K562 (cell line): Measurements from ENCODE around the gene COLEC12. TPM values are rescaled to one million over a fixed set of nuclear protein-coding genes. Genes with fewer than 3 reads are reported as not detected.

Experiments
- CEBPB ChIP-seq: fragments of 450-650 bp; IDR thresholded peaks from 2 replicates; pipeline ENCODE4 v1.6.1; 2016; ENCODE audit warnings: missing genetic modification characterization, missing compliant biosample characterization
- CHD1 ChIP-seq: fragments of 200-600 bp; sonication (generic); IDR thresholded peaks from one replicate; pipeline ENCODE4 v1.6.1; 2012; ENCODE audit warnings: mild to moderate bottlenecking, moderate library complexity, low read length, inconsistent platforms
- CREB3L1 ChIP-seq: fragments of 450-650 bp; IDR thresholded peaks from 2 replicates; pipeline ENCODE4 v1.6.1; 2014; ENCODE audit warnings: low read depth, mild to moderate bottlenecking, moderate library complexity, borderline replicate concordance
- HDGF ChIP-seq: fragments of 450-650 bp; IDR thresholded peaks from 2 replicates; pipeline ENCODE4 v1.6.1; 2016
- HMBOX1 ChIP-seq: sonication (generic); IDR thresholded peaks from 2 replicates; pipeline ENCODE4 v1.6.1; 2016
- L3MBTL2 ChIP-seq: fragments of 450-650 bp; IDR thresholded peaks from 2 replicates; pipeline ENCODE4 v1.6.1; 2016; ENCODE audit warnings: mild to moderate bottlenecking, moderate library complexity
- MAFF ChIP-seq: IDR thresholded peaks from 2 replicates; pipeline ENCODE4 v1.6.1; 2012; ENCODE audit warnings: low read length, improper control_type of control experiment
- MXI1 ChIP-seq: IDR thresholded peaks from 2 replicates; pipeline ENCODE4 v1.6.1; 2011; ENCODE audit warnings: low read depth, mild to moderate bottlenecking, improper control_type of control experiment, low read length
- POLR2G ChIP-seq: fragments of 200-400 bp; formaldehyde crosslinking; IDR thresholded peaks from 2 replicates; pipeline ENCODE4 v1.6.1; 2017; ENCODE audit warnings: low read depth, mild to moderate bottlenecking, antibody characterized with exemption, low read length, moderate library complexity
- RNF2 ChIP-seq: sonication (generic); IDR thresholded peaks from 2 replicates; pipeline ENCODE4 v1.6.1; 2016
- SIX5 ChIP-seq, 2 experiments: IDR thresholded peaks; 2 replicates each; pipeline ENCODE4 v1.6.1; 2011; ENCODE audit warnings: low read length in 2 of 2, borderline replicate concordance in 1 of 2, low read depth in 1 of 2, mild to moderate bottlenecking in 1 of 2, moderate library complexity in 1 of 2; ENCODE audit not compliant: insufficient read depth in 1 of 2
- SREBF1 ChIP-seq: fragments of 150-350 bp; IDR thresholded peaks from 2 replicates; pipeline ENCODE4 v1.6.1; 2014; ENCODE audit warnings: antibody characterized with exemption, low read depth, low read length, borderline replicate concordance
- TAF9B ChIP-seq: fragments of 450-650 bp; IDR thresholded peaks from 2 replicates; pipeline ENCODE4 v1.6.1; 2018; ENCODE audit warnings: mild to moderate bottlenecking; ENCODE audit not compliant: partially characterized antibody
- ZBTB12 ChIP-seq: fragments of 250-450 bp; sonication (Bioruptor Pico); IDR thresholded peaks from 2 replicates; pipeline ENCODE4 v1.4.0; 2020
- polyA plus RNA-seq, 8 experiments: library from polyadenylated mRNA; depleted of rRNA in 4 of 8; stranded (reverse) in 5 of 8; unstranded in 3 of 8; fragments of >200 nt; fragmentation: Nextera tagmentation in 2 of 8; fragmentation: Illumina TruSeq in 1 of 8; extraction: Ambion mirVana in 2 of 8; extraction: Trizol in 1 of 8; gene quantifications; 2 replicates each; pipeline versions ENCODE4 v1.2.1 to v1.2.3, GENCODE V29; 2011 to 2014; ENCODE audit warnings: inconsistent platforms in 1 of 8, missing spikeins in 1 of 8
- total RNA-seq, 7 experiments: library from RNA; depleted of rRNA in 6 of 7; stranded (reverse); fragments of >200 nt in 6 of 7; fragmentation: Illumina TruSeq in 2 of 7; extraction: Trizol in 2 of 7; gene quantifications; 2 replicates each; pipeline versions ENCODE4 v1.2.1 to v1.2.3, GENCODE V29; 2011 to 2021; ENCODE audit warnings: low replicate concordance in 1 of 7
- TF ChIP-seq, protein P1 (sequence below): fragments of 250-450 bp; sonication (Bioruptor Pico); IDR thresholded peaks from 2 replicates; pipeline ENCODE4 v1.4.0; 2020; ENCODE audit warnings: mild to moderate bottlenecking
- TF ChIP-seq, protein P2 (sequence below), 3 experiments: IDR thresholded peaks in 2 of 3; conservative IDR thresholded peaks in 1 of 3; 2 replicates each; pipeline ENCODE4 v1.5.1; 2011 to 2012; ENCODE audit warnings: low read length in 3 of 3, mild to moderate bottlenecking in 3 of 3, control low read depth in 2 of 3, improper control_type of control experiment in 1 of 3, inconsistent platforms in 1 of 3, low read depth in 1 of 3, mixed read lengths in 1 of 3, moderate library complexity in 1 of 3; ENCODE audit not compliant: insufficient read depth in 2 of 3
- TF ChIP-seq, protein P3 (sequence below): sonication (generic); formaldehyde crosslinking; IDR thresholded peaks from 2 replicates; pipeline ENCODE4 v1.9.0; 2022; ENCODE audit warnings: mild to moderate bottlenecking, missing genetic modification reagents

Gene COLEC12
- total and polyA plus RNA-seq, 9 of the 15 experiments (the other 6 are each of a cell fraction or from before 2014, with no cell fraction given) = 0.04 TPM; not detected in 8

DNA sequence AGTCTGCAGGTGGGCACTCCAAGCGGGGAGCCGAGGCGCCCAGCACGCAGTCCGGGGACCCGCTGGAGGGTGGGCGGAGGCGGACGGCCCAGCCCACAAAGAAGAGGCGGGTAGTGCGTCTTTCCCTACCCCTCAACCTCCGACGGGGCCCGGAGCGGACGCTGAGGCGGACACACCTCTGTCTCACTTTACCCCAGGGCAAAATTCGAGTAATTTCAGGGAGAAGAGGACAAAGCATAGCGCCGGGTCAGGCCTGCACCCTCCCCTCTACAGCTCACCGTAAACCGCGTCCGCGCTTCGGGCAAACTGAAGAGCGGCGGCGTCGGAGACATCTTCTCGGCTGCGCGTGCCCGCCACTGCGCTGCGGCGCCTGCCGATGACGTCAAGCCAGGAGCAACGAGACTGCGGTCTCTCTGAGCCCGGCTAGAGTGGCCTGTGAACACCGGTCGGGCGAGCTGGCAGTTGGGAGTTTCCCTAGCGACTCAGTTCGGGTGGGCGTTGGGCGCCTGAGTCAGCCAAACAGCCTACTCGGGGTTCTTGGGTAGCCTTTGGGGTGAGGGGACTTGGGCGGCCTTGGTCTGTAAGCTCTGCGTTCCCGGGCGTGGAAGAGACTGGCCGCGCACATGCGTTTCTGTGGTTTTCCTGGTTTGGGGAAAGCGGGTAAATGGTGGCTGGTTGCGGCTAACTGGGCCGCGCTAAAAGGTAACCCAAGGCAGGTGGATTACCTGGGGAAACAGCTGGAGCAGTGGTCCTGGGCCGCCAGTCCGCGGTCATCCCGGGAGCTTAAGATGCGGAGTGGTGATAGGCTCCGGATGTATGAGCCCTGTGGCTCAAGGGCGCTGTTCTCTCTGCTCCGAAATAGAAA, 232.6 kb downstream of the COLEC12 start, which contains the start of gene THOC1 (continued):
- TF ChIP-seq HMBOX1 (0 out of 2 replicates have a peak, but pooled peaks have one; percentile 29), CHD1 (peak; percentile 88), TAF9B (peak; percentile 94), ZBTB12 (CRISPR knock-in tag) (peak; percentile 98), CEBPB (tag) (no peak), SREBF1 (peak; percentile 13; the same call in 1 of the 2 replicates), SIX5 (IDR thresholded peaks at IDR 0.05; ENCODE audit: borderline replicate concordance in 1 of 2, insufficient read depth in 1 of 2, low read depth in 1 of 2, low read length in 2 of 2) (peak; percentile 30 to 50; a peak in 3 of 4 replicates), MXI1 (peak; percentile 65; the same call in 1 of the 2 replicates), CREB3L1 (peak; percentile 96), POLR2G (peak; percentile 100), L3MBTL2 (peak; percentile 89), RNF2 (peak; percentile 85), MAFF (no peak), HDGF (no peak)
- TF ChIP-seq, protein P1, sequence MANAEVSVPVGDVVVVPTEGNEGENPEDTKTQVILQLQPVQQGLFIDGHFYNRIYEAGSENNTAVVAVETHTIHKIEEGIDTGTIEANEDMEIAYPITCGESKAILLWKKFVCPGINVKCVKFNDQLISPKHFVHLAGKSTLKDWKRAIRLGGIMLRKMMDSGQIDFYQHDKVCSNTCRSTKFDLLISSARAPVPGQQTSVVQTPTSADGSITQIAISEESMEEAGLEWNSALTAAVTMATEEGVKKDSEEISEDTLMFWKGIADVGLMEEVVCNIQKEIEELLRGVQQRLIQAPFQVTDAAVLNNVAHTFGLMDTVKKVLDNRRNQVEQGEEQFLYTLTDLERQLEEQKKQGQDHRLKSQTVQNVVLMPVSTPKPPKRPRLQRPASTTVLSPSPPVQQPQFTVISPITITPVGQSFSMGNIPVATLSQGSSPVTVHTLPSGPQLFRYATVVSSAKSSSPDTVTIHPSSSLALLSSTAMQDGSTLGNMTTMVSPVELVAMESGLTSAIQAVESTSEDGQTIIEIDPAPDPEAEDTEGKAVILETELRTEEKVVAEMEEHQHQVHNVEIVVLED = peak; percentile 83
- TF ChIP-seq, protein P2, sequence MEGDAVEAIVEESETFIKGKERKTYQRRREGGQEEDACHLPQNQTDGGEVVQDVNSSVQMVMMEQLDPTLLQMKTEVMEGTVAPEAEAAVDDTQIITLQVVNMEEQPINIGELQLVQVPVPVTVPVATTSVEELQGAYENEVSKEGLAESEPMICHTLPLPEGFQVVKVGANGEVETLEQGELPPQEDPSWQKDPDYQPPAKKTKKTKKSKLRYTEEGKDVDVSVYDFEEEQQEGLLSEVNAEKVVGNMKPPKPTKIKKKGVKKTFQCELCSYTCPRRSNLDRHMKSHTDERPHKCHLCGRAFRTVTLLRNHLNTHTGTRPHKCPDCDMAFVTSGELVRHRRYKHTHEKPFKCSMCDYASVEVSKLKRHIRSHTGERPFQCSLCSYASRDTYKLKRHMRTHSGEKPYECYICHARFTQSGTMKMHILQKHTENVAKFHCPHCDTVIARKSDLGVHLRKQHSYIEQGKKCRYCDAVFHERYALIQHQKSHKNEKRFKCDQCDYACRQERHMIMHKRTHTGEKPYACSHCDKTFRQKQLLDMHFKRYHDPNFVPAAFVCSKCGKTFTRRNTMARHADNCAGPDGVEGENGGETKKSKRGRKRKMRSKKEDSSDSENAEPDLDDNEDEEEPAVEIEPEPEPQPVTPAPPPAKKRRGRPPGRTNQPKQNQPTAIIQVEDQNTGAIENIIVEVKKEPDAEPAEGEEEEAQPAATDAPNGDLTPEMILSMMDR (IDR thresholded peaks at IDR 0.05 in 2 of 3, conservative IDR thresholded peaks at IDR 0.05 in 1 of 3; ENCODE audit: insufficient read depth in 2 of 3, low read depth in 1 of 3, low read length in 3 of 3) = peak in 2 of 3 experiments; percentile 5 to 16; a peak in 1 of 6 replicates
- TF ChIP-seq, protein P3, sequence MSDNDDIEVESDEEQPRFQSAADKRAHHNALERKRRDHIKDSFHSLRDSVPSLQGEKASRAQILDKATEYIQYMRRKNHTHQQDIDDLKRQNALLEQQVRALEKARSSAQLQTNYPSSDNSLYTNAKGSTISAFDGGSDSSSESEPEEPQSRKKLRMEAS = peak; percentile 97
